ENCODE measurements around the gene ADGRG3. TPM values are rescaled to one million over a fixed set of nuclear protein-coding genes. Genes with fewer than 3 reads are reported as not detected.
A peak's percentile ranks its signal among the peaks of the same experiment; 100 is the strongest.

The ADGRG3 gene
- total and polyA plus RNA-seq, 2 of the 13 experiments (the other 11 are each of a cell fraction or from before 2014, with no cell fraction given), result 2.7 to 11.8 TPM

DNA sequence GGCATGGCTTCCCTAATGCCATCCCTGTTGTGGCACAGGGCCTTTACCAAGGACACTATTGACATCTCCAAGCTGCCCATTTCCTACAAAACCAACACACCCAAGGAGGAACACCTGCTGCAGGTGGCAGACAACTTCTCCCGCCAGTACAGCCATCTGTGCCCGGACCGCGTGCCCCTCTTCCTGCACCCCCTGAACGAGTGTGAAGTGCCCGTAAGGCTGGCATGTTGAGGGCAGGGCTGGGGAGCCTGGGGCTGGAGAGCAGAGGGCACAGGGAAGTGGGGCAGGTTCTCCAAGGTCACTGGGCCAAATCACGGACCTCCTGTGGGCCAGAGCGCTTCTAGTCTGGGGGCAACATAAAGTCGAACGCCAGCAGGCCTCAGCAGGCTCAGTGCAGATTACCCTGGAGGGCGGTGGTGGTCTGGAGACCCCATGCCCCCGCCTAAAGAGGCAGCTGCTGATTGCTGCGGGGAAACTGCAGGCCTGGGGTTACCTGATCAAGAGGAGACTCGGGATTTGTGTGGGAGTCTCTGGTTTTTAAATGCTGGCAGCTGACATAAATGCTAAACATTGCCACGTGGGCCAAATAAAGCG, 30.8 kb downstream of the ADGRG3 start:
- no peaks in the 10 kb centered on the region for H3K36me3 ChIP-seq (replicated peaks in 1 of 2; ENCODE audit: control insufficient read depth in 1 of 2, insufficient read depth in 2 of 2, low read length in 2 of 2)
- DNase-seq (ENCODE audit: low spot score) (no peak), FAIRE-seq (no peak), ATAC-seq (no peak)
- no peak overlapping the region for H3K9ac ChIP-seq (ENCODE audit: insufficient read depth, low read depth, low read length)
- in situ Hi-C loops (cut with HindIII; ENCODE audit: extremely low pct_ligation_motif_present, low pct_unique_long_range_greater_than_20kb), result no loop called here
- POLR2A ChIA-PET, result interaction anchor here (1.2 to 2.4 kb wide), 2 partner anchors 22 to 31 kb away, joined by 4 to 10 read pairs; partner anchors contain the start of gene ADGRG3
- H3K27ac ChIP-seq (ENCODE audit: extremely low read length, insufficient read depth, low read length), result no peak overlapping the region
- WGBS (ENCODE audit: low lambda C conversion rate), result 78% methylated on average over 12 of the region's 16 CpGs
- H3K9me3 ChIP-seq (ENCODE audit: low read length), result no peaks in the 10 kb centered on the region
- no peaks in the 10 kb centered on the region for H3K27me3 ChIP-seq (ENCODE audit: control insufficient read depth in 1 of 2, insufficient read depth in 2 of 2, low read length in 2 of 2)
- no peak overlapping the region for H3K4me3 ChIP-seq (replicated peaks in 1 of 3; ENCODE audit: insufficient read depth in 1 of 3, low read depth in 2 of 3, low read length in 3 of 3)
- intact Hi-C loops (cut with micrococcal nuclease; ENCODE audit: unreplicated experiment), result no loop called here
- no TSS peak for BruUV-seq (replicated peaks)
- H3K4me2 ChIP-seq (ENCODE audit: low read depth, low read length), result no peak overlapping the region
- H3K4me1 ChIP-seq (ENCODE audit: insufficient read depth, low read length), result peaks cover 91% of the 10 kb centered on the region
- no peaks in the 10 kb centered on the region for H3K79me2 ChIP-seq (ENCODE audit: insufficient read depth, low read length)
- CTCF ChIA-PET (ENCODE audit: low intra/inter-chr PET ratio, low total read pairs), result no interaction called here
- H4K20me1 ChIP-seq (ENCODE audit: insufficient read depth, low read length), result no peaks in the 10 kb centered on the region
- H2AFZ ChIP-seq (ENCODE audit: low read length), result no peak overlapping the region
- TF ChIP-seq, protein P1, sequence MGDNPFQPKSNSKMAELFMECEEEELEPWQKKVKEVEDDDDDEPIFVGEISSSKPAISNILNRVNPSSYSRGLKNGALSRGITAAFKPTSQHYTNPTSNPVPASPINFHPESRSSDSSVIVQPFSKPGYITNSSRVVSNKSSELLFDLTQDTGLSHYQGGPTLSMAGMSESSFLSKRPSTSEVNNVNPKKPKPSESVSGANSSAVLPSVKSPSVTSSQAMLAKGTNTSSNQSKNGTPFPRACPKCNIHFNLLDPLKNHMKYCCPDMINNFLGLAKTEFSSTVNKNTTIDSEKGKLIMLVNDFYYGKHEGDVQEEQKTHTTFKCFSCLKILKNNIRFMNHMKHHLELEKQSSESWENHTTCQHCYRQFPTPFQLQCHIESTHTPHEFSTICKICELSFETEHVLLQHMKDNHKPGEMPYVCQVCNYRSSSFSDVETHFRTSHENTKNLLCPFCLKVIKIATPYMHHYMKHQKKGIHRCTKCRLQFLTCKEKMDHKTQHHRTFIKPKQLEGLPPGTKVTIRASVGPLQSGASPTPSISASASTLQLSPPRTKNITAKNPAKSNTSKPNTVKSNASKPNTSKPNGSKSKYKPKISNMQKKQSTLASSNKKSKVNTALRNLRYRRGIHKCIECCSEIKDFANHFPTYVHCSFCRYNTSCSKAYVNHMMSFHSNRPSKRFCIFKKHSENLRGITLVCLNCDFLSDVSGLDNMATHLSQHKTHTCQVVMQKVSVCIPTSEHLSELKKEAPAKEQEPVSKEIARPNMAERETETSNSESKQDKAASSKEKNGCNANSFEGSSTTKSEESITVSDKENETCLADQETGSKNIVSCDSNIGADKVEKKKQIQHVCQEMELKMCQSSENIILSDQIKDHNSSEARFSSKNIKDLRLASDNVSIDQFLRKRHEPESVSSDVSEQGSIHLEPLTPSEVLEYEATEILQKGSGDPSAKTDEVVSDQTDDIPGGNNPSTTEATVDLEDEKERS (CRISPR knock-in tag; IDR thresholded peaks at IDR 0.05), result no peak
- TF ChIP-seq RARG (CRISPR knock-in tag; IDR thresholded peaks at IDR 0.05; ENCODE audit: low read depth), result no peak
- TF ChIP-seq, protein P2, sequence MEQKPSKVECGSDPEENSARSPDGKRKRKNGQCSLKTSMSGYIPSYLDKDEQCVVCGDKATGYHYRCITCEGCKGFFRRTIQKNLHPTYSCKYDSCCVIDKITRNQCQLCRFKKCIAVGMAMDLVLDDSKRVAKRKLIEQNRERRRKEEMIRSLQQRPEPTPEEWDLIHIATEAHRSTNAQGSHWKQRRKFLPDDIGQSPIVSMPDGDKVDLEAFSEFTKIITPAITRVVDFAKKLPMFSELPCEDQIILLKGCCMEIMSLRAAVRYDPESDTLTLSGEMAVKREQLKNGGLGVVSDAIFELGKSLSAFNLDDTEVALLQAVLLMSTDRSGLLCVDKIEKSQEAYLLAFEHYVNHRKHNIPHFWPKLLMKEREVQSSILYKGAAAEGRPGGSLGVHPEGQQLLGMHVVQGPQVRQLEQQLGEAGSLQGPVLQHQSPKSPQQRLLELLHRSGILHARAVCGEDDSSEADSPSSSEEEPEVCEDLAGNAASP (CRISPR knock-in tag; IDR thresholded peaks at IDR 0.05; ENCODE audit: borderline replicate concordance), result no peak
- TF ChIP-seq, protein P3, sequence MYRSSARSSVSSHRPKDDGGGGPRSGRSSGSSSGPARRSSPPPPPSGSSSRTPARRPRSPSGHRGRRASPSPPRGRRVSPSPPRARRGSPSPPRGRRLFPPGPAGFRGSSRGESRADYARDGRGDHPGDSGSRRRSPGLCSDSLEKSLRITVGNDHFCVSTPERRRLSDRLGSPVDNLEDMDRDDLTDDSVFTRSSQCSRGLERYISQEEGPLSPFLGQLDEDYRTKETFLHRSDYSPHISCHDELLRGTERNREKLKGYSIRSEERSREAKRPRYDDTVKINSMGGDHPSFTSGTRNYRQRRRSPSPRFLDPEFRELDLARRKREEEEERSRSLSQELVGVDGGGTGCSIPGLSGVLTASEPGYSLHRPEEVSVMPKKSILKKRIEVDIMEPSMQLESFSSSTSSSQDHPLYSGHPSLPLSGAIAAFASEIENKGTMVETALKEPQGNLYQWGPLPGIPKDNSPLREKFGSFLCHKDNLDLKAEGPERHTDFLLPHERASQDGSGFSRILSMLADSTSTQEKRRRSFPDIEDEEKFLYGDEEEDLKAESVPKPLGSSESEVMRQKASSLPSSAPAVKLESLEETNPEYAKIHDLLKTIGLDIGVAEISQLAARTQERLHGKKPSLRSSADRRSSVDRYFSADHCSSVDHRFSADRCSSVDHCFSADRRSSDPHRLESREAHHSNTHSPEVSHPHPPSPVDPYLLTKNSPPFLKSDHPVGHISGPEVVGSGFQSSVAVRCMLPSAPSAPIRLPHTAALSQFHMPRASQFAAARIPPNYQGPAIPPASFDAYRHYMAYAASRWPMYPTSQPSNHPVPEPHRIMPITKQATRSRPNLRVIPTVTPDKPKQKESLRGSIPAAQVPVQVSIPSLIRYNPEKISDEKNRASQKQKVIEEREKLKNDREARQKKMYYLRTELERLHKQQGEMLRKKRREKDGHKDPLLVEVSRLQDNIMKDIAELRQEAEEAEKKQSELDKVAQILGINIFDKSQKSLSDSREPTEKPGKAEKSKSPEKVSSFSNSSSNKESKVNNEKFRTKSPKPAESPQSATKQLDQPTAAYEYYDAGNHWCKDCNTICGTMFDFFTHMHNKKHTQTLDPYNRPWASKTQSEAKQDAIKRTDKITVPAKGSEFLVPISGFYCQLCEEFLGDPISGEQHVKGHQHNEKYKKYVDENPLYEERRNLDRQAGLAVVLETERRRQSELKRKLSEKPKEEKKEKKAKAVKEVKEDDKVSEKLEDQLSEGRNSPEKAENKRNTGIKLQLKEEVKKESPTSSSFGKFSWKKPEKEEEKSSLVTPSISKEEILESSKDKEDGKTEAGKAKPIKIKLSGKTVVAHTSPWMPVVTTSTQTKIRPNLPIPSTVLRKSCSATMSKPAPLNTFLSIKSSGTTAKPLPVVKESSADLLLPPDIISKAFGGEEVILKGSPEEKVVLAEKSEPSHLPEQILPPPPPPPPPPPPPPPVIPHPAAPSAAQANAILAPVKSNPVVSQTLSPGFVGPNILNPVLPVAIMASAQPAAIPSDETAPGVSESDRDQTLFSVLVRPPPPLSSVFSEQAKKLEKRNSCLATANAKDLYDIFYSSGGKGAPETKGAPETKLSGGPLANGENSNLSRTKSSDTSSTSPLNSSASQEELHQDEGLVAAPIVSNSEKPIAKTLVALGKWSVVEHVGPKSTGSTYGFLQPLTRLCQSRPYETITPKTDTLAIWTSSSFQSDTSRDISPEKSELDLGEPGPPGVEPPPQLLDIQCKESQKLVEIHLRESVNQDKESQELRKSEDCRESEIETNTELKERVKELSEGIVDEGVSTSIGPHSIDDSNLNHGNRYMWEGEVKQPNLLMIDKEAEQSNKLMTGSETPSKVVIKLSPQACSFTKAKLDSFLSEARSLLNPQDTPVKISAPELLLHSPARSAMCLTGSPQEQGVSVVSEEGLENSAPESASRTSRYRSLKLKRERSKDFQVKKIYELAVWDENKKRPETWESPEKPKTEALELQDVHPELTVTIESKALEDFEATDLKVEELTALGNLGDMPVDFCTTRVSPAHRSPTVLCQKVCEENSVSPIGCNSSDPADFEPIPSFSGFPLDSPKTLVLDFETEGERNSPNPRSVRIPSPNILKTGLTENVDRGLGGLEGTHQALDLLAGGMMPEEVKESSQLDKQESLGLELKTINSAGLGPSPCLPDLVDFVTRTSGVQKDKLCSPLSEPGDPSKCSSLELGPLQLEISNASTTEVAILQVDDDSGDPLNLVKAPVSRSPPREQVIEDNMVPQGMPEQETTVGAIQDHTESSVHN (CRISPR knock-in tag; IDR thresholded peaks at IDR 0.05), result peak; percentile 44; the same call in 1 of the 2 replicates
- TF ChIP-seq ZEB1 (IDR thresholded peaks at IDR 0.05; ENCODE audit: insufficient replicate concordance, low read depth), result no peak
- 0 out of 2 replicates have a peak, but pooled peaks have one; percentile 29 for TF ChIP-seq PITX1 (CRISPR knock-in tag; IDR thresholded peaks at IDR 0.05)
- TF ChIP-seq, protein P4, sequence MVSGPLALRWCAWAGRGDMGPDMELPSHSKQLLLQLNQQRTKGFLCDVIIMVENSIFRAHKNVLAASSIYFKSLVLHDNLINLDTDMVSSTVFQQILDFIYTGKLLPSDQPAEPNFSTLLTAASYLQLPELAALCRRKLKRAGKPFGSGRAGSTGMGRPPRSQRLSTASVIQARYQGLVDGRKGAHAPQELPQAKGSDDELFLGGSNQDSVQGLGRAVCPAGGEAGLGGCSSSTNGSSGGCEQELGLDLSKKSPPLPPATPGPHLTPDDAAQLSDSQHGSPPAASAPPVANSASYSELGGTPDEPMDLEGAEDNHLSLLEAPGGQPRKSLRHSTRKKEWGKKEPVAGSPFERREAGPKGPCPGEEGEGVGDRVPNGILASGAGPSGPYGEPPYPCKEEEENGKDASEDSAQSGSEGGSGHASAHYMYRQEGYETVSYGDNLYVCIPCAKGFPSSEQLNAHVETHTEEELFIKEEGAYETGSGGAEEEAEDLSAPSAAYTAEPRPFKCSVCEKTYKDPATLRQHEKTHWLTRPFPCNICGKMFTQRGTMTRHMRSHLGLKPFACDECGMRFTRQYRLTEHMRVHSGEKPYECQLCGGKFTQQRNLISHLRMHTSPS (CRISPR knock-in tag; IDR thresholded peaks at IDR 0.05; ENCODE audit: low read depth), result peak; percentile 41; the same call in 1 of the 2 replicates
- TF ChIP-seq MEIS1 (CRISPR knock-in tag; IDR thresholded peaks at IDR 0.05; ENCODE audit: borderline replicate concordance), result no peak

All from HepG2 (cell line).